Testis (tissue), 2 donors: ENCODE data around the gene FAM174C.

Experiments
- POLR2A ChIP-seq: fragments of 450-650 bp; IDR thresholded peaks from one replicate; pipeline ENCODE4 v1.6.1; 2017; ENCODE audit warnings: antibody characterized with exemption, mild to moderate bottlenecking, moderate library complexity
- TF ChIP-seq, protein P1 (sequence below), 3 experiments: fragments of 450-650 bp in 2 of 3; fragments of 200-600 bp in 1 of 3; sonication (generic) in 1 of 3; IDR thresholded peaks; one replicate each; pipeline ENCODE4 v1.5.1; 2016 to 2019; ENCODE audit warnings: antibody characterized with exemption in 3 of 3, mild to moderate bottlenecking in 2 of 3, moderate library complexity in 1 of 3

DNA sequence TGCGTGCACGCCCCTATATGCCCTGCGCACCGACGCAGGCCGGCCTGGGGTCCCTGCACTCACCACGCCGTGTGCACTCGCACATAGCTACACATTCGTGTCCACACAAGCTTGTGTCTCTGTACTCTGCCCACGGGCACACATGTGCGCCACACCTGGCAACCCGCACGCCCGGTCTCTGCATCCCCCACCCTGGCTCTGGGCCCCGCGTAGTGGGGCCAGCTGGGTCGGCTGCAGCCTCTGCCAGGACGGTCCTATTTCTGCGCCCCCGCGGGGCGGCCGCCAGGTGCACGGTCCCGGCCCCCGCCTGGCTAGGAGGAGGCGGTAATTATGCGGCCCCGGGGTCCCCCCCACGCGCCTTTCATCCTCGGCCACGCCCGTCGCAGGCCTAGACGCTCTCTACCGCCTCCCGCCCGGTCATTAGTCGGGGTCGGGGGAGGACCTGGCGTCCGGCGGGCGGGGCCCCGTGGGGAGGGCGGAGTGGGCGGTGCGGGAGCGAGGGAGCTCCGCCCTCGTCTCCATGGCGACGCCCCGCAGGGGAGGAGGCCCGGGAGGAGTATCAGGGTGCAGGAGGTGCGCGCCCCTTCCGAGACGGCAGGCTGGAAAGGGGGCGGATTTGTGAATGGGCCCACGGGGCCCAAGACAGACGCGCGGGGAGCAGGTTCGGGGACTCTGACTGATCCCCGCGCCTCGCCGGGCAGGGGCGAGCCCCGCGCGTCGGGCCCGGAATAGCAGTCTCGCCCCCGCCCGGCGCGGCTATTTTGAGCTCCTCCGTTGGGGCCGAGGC is 9.0 kb upstream of the FAM174C start:
- TF ChIP-seq, protein P1, sequence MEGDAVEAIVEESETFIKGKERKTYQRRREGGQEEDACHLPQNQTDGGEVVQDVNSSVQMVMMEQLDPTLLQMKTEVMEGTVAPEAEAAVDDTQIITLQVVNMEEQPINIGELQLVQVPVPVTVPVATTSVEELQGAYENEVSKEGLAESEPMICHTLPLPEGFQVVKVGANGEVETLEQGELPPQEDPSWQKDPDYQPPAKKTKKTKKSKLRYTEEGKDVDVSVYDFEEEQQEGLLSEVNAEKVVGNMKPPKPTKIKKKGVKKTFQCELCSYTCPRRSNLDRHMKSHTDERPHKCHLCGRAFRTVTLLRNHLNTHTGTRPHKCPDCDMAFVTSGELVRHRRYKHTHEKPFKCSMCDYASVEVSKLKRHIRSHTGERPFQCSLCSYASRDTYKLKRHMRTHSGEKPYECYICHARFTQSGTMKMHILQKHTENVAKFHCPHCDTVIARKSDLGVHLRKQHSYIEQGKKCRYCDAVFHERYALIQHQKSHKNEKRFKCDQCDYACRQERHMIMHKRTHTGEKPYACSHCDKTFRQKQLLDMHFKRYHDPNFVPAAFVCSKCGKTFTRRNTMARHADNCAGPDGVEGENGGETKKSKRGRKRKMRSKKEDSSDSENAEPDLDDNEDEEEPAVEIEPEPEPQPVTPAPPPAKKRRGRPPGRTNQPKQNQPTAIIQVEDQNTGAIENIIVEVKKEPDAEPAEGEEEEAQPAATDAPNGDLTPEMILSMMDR (IDR thresholded peaks at IDR 0.05): no peak
- TF ChIP-seq POLR2A: no peak
